HG03378 (cell line): Measurements from ENCODE around the gene LRIG1.

ENCODE experiments used
- ATAC-seq: cut with Tn5 transposase; IDR thresholded peaks from one replicate; pipeline ENCODE4 v1.9.1; 2021; ENCODE audit warnings: mild to moderate bottlenecking, moderate library complexity; ENCODE audit not compliant: unreplicated experiment

Gene LRIG1

DNA sequence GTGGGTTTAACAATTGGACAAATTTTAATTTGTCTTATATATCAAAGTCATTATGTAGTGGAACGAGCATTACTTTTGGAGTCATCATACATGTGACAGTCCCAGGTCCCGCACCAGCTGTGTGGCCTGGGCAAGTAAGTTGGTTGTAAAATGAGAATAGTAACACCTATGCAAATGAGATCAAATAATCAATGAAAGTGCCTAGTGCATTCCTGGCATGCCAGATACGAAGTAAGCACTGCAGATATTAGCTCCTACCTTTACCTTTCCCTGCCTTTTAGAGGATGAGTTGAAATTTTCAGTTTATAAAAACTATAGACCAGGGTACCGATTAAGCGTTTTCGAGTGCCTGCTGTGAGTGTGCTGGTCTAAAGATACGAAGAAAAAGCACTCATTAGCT, 134.1 kb downstream of the LRIG1 start:
- ATAC-seq = no peak

DNA sequence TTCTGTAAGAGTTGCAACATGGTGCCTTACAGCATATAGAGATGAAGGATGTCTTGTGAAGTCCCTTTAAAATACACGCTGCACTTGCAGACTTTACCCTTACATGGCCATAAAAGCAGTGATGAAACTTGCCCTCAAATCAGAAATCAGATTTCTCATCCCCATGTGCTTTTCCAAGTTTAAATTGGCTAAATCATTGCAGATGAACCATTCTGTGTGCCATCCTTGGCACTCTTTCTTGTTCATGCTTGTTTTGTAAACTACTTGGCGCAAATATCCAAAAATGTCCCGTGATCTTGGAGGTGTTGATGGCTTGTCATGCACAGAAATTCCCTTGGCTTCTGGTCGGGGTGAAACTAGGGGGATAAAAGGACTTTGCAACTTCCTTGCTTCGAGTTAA, 135.7 kb downstream of the LRIG1 start:
- no peak for ATAC-seq

DNA sequence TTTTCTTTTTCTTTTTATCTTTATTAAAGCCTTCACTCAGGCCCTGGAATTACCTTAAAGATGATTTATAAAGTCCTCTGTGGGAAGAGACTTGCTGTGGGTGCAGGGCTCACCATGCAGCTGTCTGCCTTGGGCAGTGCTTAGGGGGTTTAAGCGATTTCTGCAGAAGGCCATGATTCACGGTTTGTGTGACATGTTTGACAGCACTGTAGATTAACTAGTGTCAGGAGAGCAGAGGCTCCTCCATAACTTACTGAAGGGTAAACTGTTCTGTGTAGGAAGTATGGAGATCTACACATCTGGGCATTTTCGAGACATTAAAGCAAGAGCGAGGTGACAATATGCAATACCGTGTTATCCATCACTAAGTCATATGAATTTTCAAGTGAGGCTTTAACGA, 137.7 kb downstream of the LRIG1 start:
- no peak for ATAC-seq

DNA sequence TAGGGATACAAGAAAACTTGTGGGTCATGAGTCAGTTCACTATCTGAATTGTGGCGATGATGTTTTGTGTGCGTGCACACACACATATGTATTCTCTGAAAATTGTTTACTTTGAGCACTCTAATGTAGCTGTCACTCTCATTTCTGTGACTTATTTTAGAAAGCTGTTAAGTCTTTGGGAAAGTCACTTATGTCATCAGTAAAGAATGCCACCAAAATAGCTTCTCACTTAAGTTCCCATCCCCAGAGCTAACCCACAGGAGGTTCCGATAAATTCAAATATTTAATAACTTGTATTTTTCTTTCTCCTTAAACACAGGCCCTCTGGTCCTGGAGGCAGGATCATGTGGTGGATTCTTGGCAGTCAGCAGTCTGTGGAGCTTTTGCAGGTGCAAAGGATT, 138.3 kb downstream of the LRIG1 start:
- ATAC-seq = no peak

DNA sequence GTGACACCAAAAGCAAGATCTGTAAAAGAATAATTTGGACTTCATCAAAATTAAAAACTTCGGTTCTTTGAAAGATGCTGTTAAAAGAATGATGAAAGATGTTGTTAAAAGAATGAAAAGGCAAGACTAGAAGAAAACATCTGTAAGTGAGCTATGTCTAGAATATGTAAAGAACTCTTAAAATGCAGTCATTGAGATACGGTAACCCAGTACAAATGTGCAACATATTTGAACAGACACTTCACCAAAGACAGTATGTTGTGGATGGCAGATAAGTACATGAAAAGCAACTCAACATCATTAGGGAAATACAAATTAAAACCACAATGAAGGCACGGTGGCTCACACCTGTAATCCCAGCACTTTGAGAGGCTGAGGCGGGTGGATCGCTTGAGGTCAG, 139.5 kb downstream of the LRIG1 start:
- ATAC-seq = no peak

DNA sequence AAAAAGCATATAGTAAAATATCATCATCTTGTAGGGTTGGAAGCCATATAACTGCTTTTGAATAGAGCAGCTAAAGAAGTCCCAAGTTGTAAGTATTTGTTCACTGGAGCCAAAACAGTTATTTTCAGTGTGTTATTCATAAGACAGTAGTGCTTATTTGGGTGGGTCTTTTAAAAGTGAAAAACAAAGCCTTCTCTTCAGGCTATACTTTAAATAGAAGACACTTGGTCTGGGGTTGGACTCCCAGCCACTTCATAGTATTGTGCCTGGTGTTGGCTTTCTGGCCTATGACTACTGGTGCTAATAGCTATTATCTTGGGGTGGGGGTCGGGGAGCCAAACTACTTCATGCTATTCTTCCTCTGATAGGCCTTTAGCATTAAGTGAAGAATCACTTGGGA, 144.8 kb downstream of the LRIG1 start:
- ATAC-seq = no peak

DNA sequence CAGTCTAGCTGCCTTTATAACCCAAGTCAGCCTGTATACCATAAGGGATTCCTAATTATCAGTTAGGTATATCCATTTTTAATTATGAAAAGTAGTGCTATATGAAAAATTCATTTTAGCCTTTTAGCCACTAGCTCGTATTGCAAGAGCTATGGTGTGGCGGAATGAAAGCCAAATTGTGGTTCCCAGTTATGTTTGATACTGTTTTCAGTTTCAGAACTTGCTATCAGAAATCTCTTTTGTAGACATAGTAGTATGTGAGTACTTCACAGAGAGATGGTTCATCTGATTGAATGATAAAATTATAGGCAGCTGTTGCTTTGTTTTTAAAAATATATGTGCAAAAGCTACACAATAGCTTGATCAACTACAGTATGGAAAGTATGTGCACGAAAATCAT, 145.4 kb downstream of the LRIG1 start:
- no peak for ATAC-seq

DNA sequence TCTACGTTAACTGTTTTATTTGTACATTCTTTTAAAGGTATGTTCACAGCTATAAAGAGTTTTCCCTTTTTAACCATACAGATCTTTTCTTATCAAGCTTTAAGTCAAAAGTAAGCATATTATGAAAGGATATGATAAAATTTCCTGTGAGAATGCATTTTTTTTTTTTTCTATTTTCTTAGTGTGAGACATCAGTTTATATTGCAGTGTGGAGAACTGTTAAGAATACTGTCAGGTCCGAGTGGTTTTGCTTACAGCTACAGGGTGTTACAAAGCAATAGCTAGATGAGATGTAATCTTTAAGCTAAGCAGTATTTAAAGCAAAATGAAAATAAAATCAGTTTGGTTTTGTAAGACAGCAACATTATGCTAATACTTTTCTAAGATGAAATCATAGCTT, 146.8 kb downstream of the LRIG1 start:
- no peak for ATAC-seq

DNA sequence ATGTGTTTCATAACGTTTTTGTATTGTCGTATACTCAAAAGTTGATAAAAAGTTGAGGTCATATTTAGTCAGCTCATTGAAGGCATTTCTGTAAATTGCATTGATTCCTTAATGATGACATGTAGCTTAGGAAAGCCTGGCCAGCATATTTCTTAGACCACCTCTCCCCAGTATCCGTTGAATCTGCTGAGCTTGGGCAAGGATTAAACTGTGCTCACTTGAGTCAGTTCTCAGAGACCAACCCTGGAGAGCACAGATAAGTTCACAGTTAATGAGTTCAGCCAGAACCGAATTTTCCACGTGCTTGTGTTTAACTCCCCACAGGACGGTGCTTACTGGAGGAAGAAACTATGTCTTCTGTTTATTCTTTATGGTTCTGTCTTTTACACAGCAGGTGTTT, 147.3 kb downstream of the LRIG1 start:
- ATAC-seq = no peak

DNA sequence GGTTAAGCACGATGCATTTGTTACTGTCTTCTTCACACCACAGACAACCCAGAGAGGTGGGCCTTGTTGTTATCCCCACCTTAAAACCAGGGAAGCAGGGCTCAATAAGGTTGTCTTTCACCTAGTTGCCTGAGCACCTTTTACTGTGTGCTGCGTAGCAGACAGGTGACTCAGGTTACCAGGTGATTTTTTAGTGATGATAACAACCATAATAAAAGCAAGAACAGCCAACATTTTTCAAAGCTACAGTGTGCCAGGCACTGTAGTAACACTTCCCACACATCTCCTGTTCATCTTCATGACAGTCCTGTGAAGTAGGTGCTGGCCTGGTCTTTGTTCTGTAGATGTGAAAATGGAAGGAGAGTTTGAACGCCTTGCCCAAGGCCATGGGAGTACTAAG, 147.8 kb downstream of the LRIG1 start:
- ATAC-seq = no peak

DNA sequence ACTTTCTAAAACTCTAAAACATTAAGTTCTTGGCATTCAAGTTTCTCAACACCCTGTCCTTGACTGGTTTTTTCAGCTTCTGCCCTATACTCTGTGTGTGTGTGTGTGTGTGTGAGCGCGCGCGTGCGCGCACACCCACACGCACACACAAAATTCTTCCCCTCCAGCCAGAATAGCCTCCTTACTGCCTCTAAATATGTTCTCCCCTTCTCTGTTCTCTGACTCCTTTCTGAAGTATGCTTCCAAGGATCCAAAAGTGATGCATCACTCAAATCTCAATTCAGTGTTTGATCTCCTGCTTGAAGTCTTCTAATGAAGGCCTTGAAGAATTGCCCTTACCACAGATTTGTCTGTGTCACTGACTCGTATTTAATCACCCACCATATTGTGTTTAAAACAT, 150.2 kb downstream of the LRIG1 start:
- no peak for ATAC-seq

DNA sequence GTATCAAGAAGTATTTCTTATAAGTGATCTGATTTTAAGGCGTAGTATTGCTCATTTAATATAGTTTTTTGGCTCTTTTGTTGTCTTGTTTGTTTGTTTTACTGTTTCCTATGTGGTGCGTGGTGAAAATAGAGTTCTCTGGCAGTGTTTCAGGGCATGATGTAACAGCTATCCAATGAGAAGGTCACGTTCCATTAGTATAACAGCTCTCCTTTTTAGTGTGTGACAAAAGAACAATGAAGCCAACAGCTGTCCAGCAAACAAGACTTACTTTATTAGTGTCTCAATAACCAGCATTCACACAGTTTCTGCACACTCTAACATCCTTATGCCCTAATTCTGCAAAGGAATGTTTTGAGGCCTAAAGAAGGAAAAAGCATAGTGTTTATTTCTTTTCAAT, 152.1 kb downstream of the LRIG1 start:
- no peak for ATAC-seq

DNA sequence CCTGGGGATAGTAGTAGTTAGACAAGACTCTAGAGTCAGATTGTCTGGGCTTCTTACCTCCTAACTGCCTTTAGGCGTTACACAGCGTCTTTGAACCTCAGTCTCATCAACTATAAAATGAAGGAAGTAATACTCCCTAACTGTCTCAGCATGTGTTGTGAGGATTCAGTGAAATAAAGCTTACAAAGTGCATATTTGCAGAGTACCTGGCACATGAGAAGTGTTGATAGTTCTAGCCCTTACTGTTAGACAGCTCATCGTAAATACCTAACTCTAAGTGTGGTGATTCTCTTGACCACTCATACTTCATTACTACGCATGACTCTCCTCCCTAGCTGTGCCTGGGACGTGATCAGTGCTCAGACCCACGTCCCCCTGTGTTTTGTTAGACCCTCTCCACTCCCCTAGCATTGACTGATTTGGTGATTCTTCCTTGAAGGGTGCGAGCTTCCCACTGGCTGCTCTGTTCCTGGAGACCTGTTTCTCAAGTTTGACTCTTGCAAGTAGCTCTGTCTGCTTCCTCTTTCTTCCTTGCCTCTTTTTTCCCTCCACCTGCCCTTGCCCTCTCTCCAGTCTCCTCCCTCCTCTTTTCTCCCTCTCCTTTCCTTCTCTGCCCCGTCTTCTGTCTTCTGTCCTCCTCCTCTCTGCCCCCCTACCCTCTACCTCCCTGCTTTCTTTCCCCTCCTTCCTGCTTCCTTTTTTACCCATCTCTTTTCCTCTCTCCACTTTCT, 155.8 kb downstream of the LRIG1 start:
- no peak for ATAC-seq

DNA sequence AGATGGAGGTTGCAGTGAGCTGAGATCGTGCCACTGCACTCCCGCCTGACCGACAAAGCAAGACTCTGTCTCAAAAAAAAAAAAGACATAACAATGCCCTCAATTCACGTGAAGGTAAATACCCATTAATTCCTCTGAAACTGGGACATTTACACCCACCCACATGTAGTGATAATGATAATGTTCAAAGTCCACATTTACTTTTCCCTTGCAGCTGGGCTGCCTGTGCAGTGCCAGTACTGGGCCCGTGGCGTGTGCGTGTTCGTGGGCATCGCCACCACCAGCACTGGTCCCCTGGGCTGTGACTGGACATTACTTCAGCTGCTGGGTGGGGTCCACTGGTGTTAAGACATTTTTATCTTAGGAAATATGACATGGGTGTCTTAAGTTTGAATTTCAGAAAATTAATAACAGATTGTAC, 156.4 kb downstream of the LRIG1 start:
- no peak for ATAC-seq

DNA sequence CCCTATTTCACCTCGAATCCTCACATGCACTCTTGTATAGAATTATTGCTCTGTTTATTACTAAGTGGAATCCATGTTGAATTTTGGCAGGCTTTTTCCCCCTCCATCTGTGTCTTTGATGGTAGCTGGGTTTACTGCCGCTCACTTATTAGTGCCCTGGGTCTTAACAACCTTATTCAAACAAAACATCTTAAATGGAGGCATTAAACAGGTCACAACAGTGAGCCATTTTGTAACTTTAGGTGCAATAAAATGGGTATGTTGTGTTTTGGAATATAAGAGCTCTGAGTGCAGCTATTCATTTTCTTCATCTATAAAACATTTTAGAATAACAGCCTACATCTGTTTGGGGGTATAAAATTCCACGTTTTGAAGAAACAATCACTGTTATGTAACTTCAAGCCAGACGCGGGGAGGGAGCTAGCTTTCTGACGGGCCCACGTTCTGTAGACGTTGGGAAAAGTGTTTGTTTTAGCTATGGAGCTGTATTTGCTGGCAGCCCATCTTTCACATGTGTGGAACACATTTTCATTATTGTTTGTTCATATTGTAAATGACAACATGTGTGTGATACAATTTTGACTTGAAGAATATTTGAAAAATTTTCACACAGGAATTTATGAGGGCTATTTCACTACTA, 158.0 kb downstream of the LRIG1 start:
- no peak for ATAC-seq

DNA sequence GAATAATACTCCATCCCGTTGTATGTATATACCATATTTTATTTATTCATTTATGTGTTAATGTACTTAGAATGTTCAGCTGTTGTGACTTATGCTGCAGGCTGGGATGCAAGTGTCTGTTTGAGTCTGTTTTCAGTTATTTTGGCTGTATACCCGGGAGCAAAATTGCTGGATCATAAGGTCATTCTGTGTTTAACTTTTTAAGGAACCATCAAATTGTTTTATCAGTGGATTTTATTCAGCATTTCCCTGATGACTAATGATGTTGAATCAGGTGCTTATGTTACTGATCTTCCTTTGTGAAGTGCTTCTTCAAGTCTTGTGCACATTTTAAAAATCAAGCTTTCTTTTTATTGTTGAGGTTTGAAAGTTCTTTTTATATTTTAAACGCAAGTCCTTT, 161.9 kb downstream of the LRIG1 start:
- no peak for ATAC-seq

DNA sequence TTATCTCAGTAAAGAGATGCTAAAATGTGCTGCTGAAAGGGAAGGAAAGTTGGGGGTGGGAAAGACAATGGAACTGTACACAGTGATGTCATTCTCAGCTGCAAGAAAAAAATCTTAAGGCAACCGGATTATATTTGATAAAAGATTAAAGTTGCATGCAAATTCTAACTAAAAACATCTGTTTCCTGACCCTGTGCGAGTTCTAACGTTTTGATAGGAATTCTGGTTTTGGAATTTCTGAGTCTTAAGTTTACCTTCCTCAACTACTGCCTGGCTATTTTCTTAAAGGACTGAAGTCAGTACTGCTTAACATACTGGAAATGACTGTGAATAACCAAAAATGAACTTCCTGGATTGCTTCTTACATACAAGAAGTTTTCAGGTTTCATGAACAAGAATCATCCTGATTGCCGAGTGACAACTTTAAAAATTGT, 164.5 kb downstream of the LRIG1 start:
- no peak for ATAC-seq

DNA sequence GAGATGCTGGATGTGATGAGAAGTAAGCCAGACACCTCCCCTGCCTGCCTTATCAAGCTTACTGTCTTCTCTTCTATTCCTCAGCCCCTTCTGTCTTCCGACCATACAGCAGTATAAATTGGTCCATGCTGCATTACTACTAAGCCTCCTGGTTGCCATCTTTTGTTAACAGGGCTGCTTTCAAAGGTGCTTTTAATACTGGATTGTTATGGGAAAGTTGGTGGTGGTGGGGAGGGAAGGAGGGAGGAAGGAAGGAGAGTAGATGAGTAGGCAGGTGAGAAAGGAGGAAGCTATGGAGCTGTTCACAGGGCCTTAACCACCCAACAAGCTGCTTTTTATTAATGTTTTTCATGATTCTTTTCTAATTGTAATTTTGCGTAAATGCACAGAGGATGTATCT, 165.2 kb downstream of the LRIG1 start:
- no peak for ATAC-seq
